Loucy (cell line): ENCODE measurements around the gene NTN1.

Source experiments
- H2AFZ ChIP-seq: fragments of 200-600 bp; sonication (generic); 2 replicates; pipeline ENCODE4 v1.6.0; 2016; ENCODE audit warnings: antibody characterized with exemption, mild to moderate bottlenecking, low read length, moderate library complexity
- H3F3A ChIP-seq: fragments of 200-600 bp; 2 replicates; pipeline ENCODE4 v1.6.0; 2016; ENCODE audit warnings: antibody characterized with exemption, low read depth, mild to moderate bottlenecking
- H3K27me3 ChIP-seq: fragments of 200-600 bp; sonication (generic); 2 replicates; pipeline ENCODE4 v1.6.1; 2014; ENCODE audit warnings: low read length, mild to moderate bottlenecking; ENCODE audit not compliant: insufficient read depth, poor library complexity, severe bottlenecking
- H3K36me3 ChIP-seq: fragments of 200-600 bp; sonication (generic); 2 replicates; pipeline ENCODE4 v1.6.1; 2016; ENCODE audit warnings: low read length; ENCODE audit not compliant: insufficient read depth
- H3K4me1 ChIP-seq: fragments of 200-600 bp; sonication (generic); 2 replicates; pipeline ENCODE4 v1.5.1; 2014; ENCODE audit warnings: low read length, mild to moderate bottlenecking; ENCODE audit not compliant: insufficient read depth, poor library complexity, severe bottlenecking
- H3K4me2 ChIP-seq: fragments of 200-600 bp; sonication (generic); 2 replicates; pipeline ENCODE4 v1.6.0; 2014; ENCODE audit warnings: antibody characterized with exemption, low read length, low read depth, mild to moderate bottlenecking; ENCODE audit not compliant: poor library complexity, severe bottlenecking
- H3K4me3 ChIP-seq: fragments of 200-600 bp; sonication (generic); 2 replicates; pipeline ENCODE4 v1.5.1; 2014; ENCODE audit warnings: low read length, mild to moderate bottlenecking, mixed read lengths; ENCODE audit not compliant: poor library complexity, severe bottlenecking
- H3K79me2 ChIP-seq: fragments of 200-600 bp; sonication (generic); 2 replicates; pipeline ENCODE4 v1.6.1; 2014; ENCODE audit warnings: low read length; ENCODE audit not compliant: insufficient read depth
- H3K9ac ChIP-seq: fragments of 200-600 bp; sonication (generic); 2 replicates; pipeline ENCODE4 v1.6.0; 2014; ENCODE audit warnings: mild to moderate bottlenecking, low read depth, low read length, moderate library complexity; ENCODE audit not compliant: poor library complexity, severe bottlenecking
- H3K9me2 ChIP-seq: fragments of 200-600 bp; sonication (generic); replicated peaks from 2 replicates; pipeline ENCODE4 v1.6.1; 2016; ENCODE audit warnings: low read depth, low read length, mixed read lengths
- H3K9me3 ChIP-seq: fragments of 200-600 bp; sonication (generic); 2 replicates; pipeline ENCODE4 v1.6.1; 2014; ENCODE audit warnings: mild to moderate bottlenecking, antibody characterized with exemption, low read length, low read depth; ENCODE audit not compliant: insufficient read depth
- H4K20me1 ChIP-seq: fragments of 200-600 bp; sonication (generic); 2 replicates; pipeline ENCODE4 v1.6.0; 2014; ENCODE audit warnings: antibody characterized with exemption, low read length, mild to moderate bottlenecking; ENCODE audit not compliant: insufficient read depth, poor library complexity, severe bottlenecking
- EZH2phosphoT487 ChIP-seq: fragments of 200-600 bp; IDR thresholded peaks from 2 replicates; pipeline ENCODE4 v1.6.1; 2018; ENCODE audit warnings: antibody characterized with exemption, mild to moderate bottlenecking, moderate library complexity, borderline replicate concordance
- TF ChIP-seq, protein P1 (sequence below): fragments of 200-600 bp; sonication (generic); conservative IDR thresholded peaks from 2 replicates; pipeline ENCODE4 v1.5.1; 2014; ENCODE audit warnings: mild to moderate bottlenecking, antibody characterized with exemption, low read length

The NTN1 gene

DNA sequence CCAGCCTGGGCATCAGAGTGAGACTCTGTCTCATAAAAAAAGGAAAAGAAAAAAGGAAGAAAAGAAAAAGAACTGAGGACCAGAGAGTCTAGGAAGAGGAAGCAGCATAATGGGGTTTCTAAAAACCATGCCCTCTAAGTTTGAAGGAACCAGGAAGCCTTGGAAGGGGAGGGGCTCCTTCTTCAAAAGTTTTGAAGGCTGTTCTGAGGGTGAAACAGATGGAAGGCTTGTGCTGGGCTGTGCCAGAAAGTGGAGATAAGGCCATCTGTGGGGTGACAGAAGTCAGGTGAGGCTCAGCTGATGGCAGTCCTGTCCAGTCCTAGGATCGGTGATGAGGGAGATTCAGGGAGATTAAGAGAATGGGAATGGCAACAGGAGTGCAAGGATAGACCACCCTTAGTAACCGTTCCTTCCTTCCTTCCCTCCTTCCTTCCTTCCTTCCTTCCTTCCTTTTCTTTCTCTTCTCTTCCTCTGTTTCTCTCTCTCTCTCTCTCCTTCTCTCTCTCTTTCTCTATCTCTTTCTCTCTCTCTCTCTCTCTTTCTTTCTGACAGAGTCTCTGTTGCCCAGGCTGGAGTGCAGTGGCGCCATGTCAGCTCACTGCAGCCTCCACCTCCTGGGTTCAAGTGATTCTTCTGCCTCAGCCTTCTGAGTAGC lies 182.6 kb downstream of the NTN1 start:
- no peaks in the 10 kb centered on the region for H3K79me2 ChIP-seq
- no peak overlapping the region for H3K4me3 ChIP-seq
- H3K9ac ChIP-seq = no peak overlapping the region
- no peaks in the 10 kb centered on the region for H3K4me1 ChIP-seq
- no peaks in the 10 kb centered on the region for H3K9me2 ChIP-seq
- no peaks in the 10 kb centered on the region for H3F3A ChIP-seq
- no peaks in the 10 kb centered on the region for H3K9me3 ChIP-seq
- H2AFZ ChIP-seq = no peak overlapping the region
- no peak for TF ChIP-seq EZH2phosphoT487
- TF ChIP-seq, protein P1, sequence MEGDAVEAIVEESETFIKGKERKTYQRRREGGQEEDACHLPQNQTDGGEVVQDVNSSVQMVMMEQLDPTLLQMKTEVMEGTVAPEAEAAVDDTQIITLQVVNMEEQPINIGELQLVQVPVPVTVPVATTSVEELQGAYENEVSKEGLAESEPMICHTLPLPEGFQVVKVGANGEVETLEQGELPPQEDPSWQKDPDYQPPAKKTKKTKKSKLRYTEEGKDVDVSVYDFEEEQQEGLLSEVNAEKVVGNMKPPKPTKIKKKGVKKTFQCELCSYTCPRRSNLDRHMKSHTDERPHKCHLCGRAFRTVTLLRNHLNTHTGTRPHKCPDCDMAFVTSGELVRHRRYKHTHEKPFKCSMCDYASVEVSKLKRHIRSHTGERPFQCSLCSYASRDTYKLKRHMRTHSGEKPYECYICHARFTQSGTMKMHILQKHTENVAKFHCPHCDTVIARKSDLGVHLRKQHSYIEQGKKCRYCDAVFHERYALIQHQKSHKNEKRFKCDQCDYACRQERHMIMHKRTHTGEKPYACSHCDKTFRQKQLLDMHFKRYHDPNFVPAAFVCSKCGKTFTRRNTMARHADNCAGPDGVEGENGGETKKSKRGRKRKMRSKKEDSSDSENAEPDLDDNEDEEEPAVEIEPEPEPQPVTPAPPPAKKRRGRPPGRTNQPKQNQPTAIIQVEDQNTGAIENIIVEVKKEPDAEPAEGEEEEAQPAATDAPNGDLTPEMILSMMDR = no peak
- H3K36me3 ChIP-seq = no peaks in the 10 kb centered on the region
- no peaks in the 10 kb centered on the region for H4K20me1 ChIP-seq
- H3K4me2 ChIP-seq = no peak overlapping the region
- H3K27me3 ChIP-seq = no peaks in the 10 kb centered on the region

DNA sequence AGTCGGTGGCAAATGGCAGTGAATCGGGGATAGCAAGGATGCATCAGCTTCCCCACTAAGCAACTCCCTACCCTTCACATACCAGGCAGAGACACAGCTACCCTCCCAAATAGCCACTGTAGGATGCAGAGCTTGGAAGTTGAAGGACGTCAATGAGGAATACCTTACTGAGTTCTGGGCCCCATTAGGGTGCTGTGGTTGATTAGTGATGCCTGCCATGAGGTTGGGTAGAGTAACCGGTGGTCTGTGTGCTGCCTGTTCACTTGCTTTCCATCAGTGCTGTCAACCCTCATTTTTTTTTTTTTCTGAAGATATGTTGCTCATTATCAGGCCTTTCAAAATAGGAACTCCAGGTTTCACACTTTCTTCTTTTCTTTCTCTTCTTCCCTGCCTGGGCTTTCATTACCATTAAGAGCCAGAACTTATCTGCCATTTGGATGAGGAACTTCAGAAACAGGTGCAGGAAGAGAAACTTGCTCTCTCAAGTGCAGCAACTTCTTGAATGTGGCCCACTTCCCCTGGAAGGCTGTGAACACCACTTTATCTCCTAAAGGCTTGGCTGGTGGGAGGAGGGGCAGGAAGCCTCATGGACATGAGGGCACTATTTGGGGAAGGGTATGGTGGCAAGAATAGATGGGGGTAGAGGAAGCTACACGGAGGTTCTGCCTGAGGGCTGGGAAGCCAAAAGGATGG lies 183.5 kb downstream of the NTN1 start:
- no peak overlapping the region for H3K4me3 ChIP-seq
- no peak overlapping the region for H3K9ac ChIP-seq
- H3F3A ChIP-seq = no peaks in the 10 kb centered on the region
- no peaks in the 10 kb centered on the region for H3K36me3 ChIP-seq
- no peaks in the 10 kb centered on the region for H3K4me1 ChIP-seq
- no peak overlapping the region for H2AFZ ChIP-seq
- no peak overlapping the region for H3K4me2 ChIP-seq
- no peaks in the 10 kb centered on the region for H3K9me2 ChIP-seq
- no peaks in the 10 kb centered on the region for H4K20me1 ChIP-seq
- no peaks in the 10 kb centered on the region for H3K79me2 ChIP-seq
- TF ChIP-seq, protein P1 = no peak
- TF ChIP-seq EZH2phosphoT487 = no peak
- no peaks in the 10 kb centered on the region for H3K27me3 ChIP-seq
- H3K9me3 ChIP-seq = no peaks in the 10 kb centered on the region

DNA sequence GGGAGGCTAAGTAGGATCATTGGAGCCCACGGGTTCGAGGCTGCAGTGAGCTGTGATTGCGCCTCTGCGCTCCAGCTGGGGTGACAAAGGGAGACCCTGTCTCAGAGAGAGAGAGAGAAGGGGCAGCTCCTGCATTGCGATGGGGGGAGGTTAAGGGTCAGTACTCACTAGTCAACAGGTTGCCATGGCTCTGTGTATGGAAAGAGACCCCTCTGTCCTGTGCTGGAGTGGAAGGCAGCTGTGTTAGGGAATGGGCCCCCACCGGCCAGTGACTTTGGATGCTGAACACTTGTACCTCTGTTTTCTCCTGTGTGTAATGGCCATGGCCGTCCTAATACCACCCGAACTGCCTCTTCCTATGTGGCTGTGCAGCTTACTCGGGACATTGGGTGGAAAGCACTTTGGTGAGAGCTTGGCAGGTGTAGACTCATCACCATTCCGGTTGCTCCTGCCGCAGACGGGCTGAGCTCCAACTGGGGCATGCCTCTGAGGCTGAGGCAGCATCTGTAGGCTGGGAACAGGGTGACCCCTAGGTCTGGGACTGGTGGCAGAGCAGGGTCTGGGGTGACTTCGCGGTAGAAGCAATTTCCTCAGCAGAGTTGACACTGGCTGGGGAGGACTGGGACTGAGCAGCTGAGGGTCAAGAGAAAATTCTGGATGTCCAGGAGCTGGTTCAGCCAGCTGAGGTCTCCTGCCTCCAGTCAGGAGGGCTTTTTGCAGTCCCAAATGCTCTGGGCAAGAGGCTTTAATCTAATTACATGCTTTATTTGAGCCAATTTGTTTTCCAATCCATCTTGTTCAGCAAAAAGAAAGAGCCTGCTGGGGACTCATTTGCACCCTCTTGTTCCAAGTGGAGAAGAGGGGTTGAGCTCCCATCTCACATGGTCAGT lies 184.5 kb downstream of the NTN1 start:
- TF ChIP-seq, protein P1 = no peak
- TF ChIP-seq EZH2phosphoT487 = no peak
- Histone ChIP-seq H3K9me3 (no peaks in the 10 kb centered on the region), H3K36me3 (no peaks in the 10 kb centered on the region), H3K27me3 (no peaks in the 10 kb centered on the region), H4K20me1 (no peaks in the 10 kb centered on the region), H3K79me2 (no peaks in the 10 kb centered on the region), H3K4me1 (no peaks in the 10 kb centered on the region), H3K4me3 (no peak overlapping the region), H3K9me2 (no peaks in the 10 kb centered on the region), H3F3A (no peaks in the 10 kb centered on the region), H3K9ac (no peak overlapping the region), H3K4me2 (no peak overlapping the region), H2AFZ (no peak overlapping the region)
